HEK293 (cell line): ENCODE measurements around the gene UBL4A.
A peak's percentile ranks its signal among the peaks of the same experiment; 100 is the strongest.

Source experiments
- CTCF ChIA-PET: fragments of 350-600 bp; formaldehyde crosslinking; extraction: SDS; loops from one replicate; lab custom pipeline; 2021; ENCODE audit warnings: antibody characterized with exemption; lab: Yijun Ruan, JAX
- POLR2A ChIA-PET: fragments of 300-600 bp; formaldehyde crosslinking; extraction: SDS; loops from one replicate; lab custom pipeline; 2020; ENCODE audit warnings: antibody characterized with exemption, inconsistent platforms; lab: Yijun Ruan, JAX
- H3K27ac ChIP-seq: fragments of 200-500 bp; sonication (Bioruptor generic); 2 replicates; pipeline ENCODE4 v1.5.1; 2014; ENCODE audit warnings: low read depth, low read length, control low read depth, inconsistent platforms; ENCODE audit errors: extremely low read depth
- H3K36me3 ChIP-seq, 2 experiments: fragments of 200-500 bp in 1 of 2; sonication (Bioruptor generic) in 1 of 2; 1 replicate in 1 of 2; 2 replicates in 1 of 2; pipeline ENCODE4 v1.5.1; 2014 to 2017; ENCODE audit warnings: inconsistent platforms in 2 of 2, low read length in 2 of 2; ENCODE audit not compliant: control insufficient read depth in 2 of 2, insufficient read depth in 1 of 2
- H3K4me1 ChIP-seq: fragments of 200-500 bp; sonication (Bioruptor generic); 2 replicates; pipeline ENCODE4 v1.5.1; 2014; ENCODE audit warnings: mild to moderate bottlenecking, low read length, inconsistent platforms; ENCODE audit not compliant: control insufficient read depth, insufficient read depth
- H3K4me3 ChIP-seq: 2 replicates; pipeline ENCODE4 v1.5.1; 2011; ENCODE audit warnings: low read depth, mild to moderate bottlenecking, control low read depth, low read length, moderate library complexity
- H3K9me3 ChIP-seq: fragments of 200-500 bp; sonication (Bioruptor generic); 2 replicates; pipeline ENCODE4 v1.5.1; 2014; ENCODE audit warnings: low read depth, low read length, inconsistent platforms; ENCODE audit not compliant: control insufficient read depth, insufficient read depth
- EGR2 ChIP-seq: fragments of 450-650 bp; formaldehyde crosslinking; IDR thresholded peaks from 2 replicates; pipeline ENCODE4 v1.5.1; 2016; ENCODE audit warnings: low read depth, missing biosample characterization, missing genetic modification characterization
- MEIS1 ChIP-seq: sonication (generic); formaldehyde crosslinking; IDR thresholded peaks from 2 replicates; pipeline ENCODE4 v1.8.1; 2022; ENCODE audit warnings: missing genetic modification reagents, mild to moderate bottlenecking, borderline replicate concordance
- PATZ1 ChIP-seq: fragments of 450-650 bp; formaldehyde crosslinking; IDR thresholded peaks from 2 replicates; pipeline ENCODE4 v1.5.1; 2016; ENCODE audit warnings: missing biosample characterization, missing genetic modification characterization
- PRDM4 ChIP-seq: fragments of 450-650 bp; formaldehyde crosslinking; IDR thresholded peaks from 2 replicates; pipeline ENCODE4 v1.5.1; 2017; ENCODE audit warnings: missing biosample characterization, missing genetic modification characterization
- REPIN1 ChIP-seq: fragments of 450-650 bp; formaldehyde crosslinking; IDR thresholded peaks from 2 replicates; pipeline ENCODE4 v1.5.1; 2017; ENCODE audit warnings: missing biosample characterization, missing genetic modification characterization, low read depth
- SCRT1 ChIP-seq: fragments of 450-650 bp; formaldehyde crosslinking; IDR thresholded peaks from 2 replicates; pipeline ENCODE4 v1.5.1; 2016; ENCODE audit warnings: missing biosample characterization, missing genetic modification characterization, borderline replicate concordance
- SCRT2 ChIP-seq: fragments of 450-650 bp; formaldehyde crosslinking; IDR thresholded peaks from 2 replicates; pipeline ENCODE4 v1.5.1; 2016; ENCODE audit warnings: missing biosample characterization, missing genetic modification characterization
- SP2 ChIP-seq: fragments of 450-650 bp; formaldehyde crosslinking; IDR thresholded peaks from 2 replicates; pipeline ENCODE4 v1.5.1; 2016; ENCODE audit warnings: missing biosample characterization, missing genetic modification characterization
- SP7 ChIP-seq: fragments of 450-650 bp; formaldehyde crosslinking; IDR thresholded peaks from 2 replicates; pipeline ENCODE4 v1.5.1; 2016; ENCODE audit warnings: missing biosample characterization, missing genetic modification characterization
- ZBTB20 ChIP-seq: fragments of 450-650 bp; formaldehyde crosslinking; IDR thresholded peaks from 2 replicates; pipeline ENCODE4 v1.5.1; 2016; ENCODE audit warnings: missing biosample characterization, missing genetic modification characterization
- ZFHX2 ChIP-seq: fragments of 450-650 bp; formaldehyde crosslinking; conservative IDR thresholded peaks from 2 replicates; pipeline ENCODE4 v1.5.1; 2016; ENCODE audit warnings: missing biosample characterization, missing genetic modification characterization
- ZFP41 ChIP-seq: fragments of 450-650 bp; formaldehyde crosslinking; IDR thresholded peaks from 2 replicates; pipeline ENCODE4 v1.5.1; 2016; ENCODE audit warnings: missing biosample characterization, missing genetic modification characterization, borderline replicate concordance
- ZIC2 ChIP-seq: fragments of 450-650 bp; formaldehyde crosslinking; IDR thresholded peaks from 2 replicates; pipeline ENCODE4 v1.5.1; 2016; ENCODE audit warnings: missing biosample characterization, missing genetic modification characterization
- ZNF223 ChIP-seq: fragments of 450-650 bp; formaldehyde crosslinking; IDR thresholded peaks from 2 replicates; pipeline ENCODE4 v1.5.1; 2016; ENCODE audit warnings: missing biosample characterization, missing genetic modification characterization
- ZNF335 ChIP-seq: fragments of 450-650 bp; formaldehyde crosslinking; conservative IDR thresholded peaks from 2 replicates; pipeline ENCODE4 v1.5.1; 2016; ENCODE audit warnings: missing biosample characterization, missing genetic modification characterization
- ZNF510 ChIP-seq: fragments of 450-650 bp; formaldehyde crosslinking; IDR thresholded peaks from 2 replicates; pipeline ENCODE4 v1.5.1; 2018; ENCODE audit warnings: mild to moderate bottlenecking, missing genetic modification characterization, missing biosample characterization; ENCODE audit not compliant: insufficient replicate concordance
- ZNF555 ChIP-seq: fragments of 450-650 bp; formaldehyde crosslinking; conservative IDR thresholded peaks from 2 replicates; pipeline ENCODE4 v1.5.1; 2017; ENCODE audit warnings: missing biosample characterization, mild to moderate bottlenecking, missing genetic modification characterization, inconsistent platforms
- ZNF558 ChIP-seq: fragments of 450-650 bp; formaldehyde crosslinking; IDR thresholded peaks from 2 replicates; pipeline ENCODE4 v1.5.1; 2016; ENCODE audit warnings: missing biosample characterization, missing genetic modification characterization
- ZNF561 ChIP-seq: fragments of 450-650 bp; IDR thresholded peaks from 2 replicates; pipeline ENCODE4 v1.5.1; 2018; ENCODE audit warnings: missing biosample characterization, missing genetic modification characterization, borderline replicate concordance
- ZNF645 ChIP-seq: fragments of 450-650 bp; formaldehyde crosslinking; IDR thresholded peaks from 2 replicates; pipeline ENCODE4; 2016; ENCODE audit warnings: missing biosample characterization, missing genetic modification characterization
- ZNF692 ChIP-seq: fragments of 450-650 bp; formaldehyde crosslinking; IDR thresholded peaks from 2 replicates; pipeline ENCODE4 v1.5.1; 2016; ENCODE audit warnings: missing biosample characterization, missing genetic modification characterization
- ZSCAN23 ChIP-seq: fragments of 450-650 bp; formaldehyde crosslinking; IDR thresholded peaks from 2 replicates; pipeline ENCODE4 v1.5.1; 2016; ENCODE audit warnings: missing biosample characterization, missing genetic modification characterization

Gene UBL4A

GRCh38 chrX:154460326-154460725 is 26.1 kb downstream of the UBL4A start:
- POLR2A ChIA-PET, result interaction anchor here (1.8 kb wide), 1 partner anchor 16 kb away, joined by 8 read pairs; no protein-coding TSS in a partner anchor

GRCh38 chrX:154459832-154460231 is 26.6 kb downstream of the UBL4A start:
- Histone ChIP-seq H3K4me3 (no peak overlapping the region), H3K9me3 (no peaks in the 10 kb centered on the region), H3K36me3 (peaks cover 0 to 46% of the 10 kb centered on the region in 2 experiments; a peak in 2 of 3 replicates), H3K4me1 (no peaks in the 10 kb centered on the region), H3K27ac (no peak overlapping the region)
- POLR2A ChIA-PET, result interaction anchor here (1.1 to 2.8 kb wide), 6 partner anchors 17 to 90 kb away, joined by 3 to 15 read pairs (median 6); partner anchors contain the start of gene LAGE3
- CTCF ChIA-PET, result interaction anchor here (0.8 kb wide), 1 partner anchor 142 kb away, joined by 5 read pairs; no protein-coding TSS in a partner anchor
- TF ChIP-seq ZFHX2 (tag by site-specific recombination), result peak; percentile 49
- no peak for TF ChIP-seq ZNF555 (tag by site-specific recombination)
- TF ChIP-seq EGR2 (tag by site-specific recombination), result peak; percentile 49
- TF ChIP-seq SP2 (tag by site-specific recombination), result peak; percentile 7; the same call in 1 of the 2 replicates
- TF ChIP-seq SP7 (tag by site-specific recombination), result 0 out of 2 replicates have a peak, but pooled peaks have one; percentile 19
- no peak for TF ChIP-seq REPIN1 (tag by site-specific recombination)

More at GRCh38 chrX:154460326-154460725, 26.1 kb downstream of the UBL4A start:
- Histone ChIP-seq H3K9me3 (no peaks in the 10 kb centered on the region), H3K4me1 (no peaks in the 10 kb centered on the region), H3K36me3 (peaks cover 0 to 51% of the 10 kb centered on the region in 2 experiments; a peak in 1 of 3 replicates), H3K4me3 (no peak overlapping the region), H3K27ac (no peak overlapping the region)
- CTCF ChIA-PET, result no interaction called here
- TF ChIP-seq ZFP41 (tag by site-specific recombination) (no peak), ZSCAN23 (tag by site-specific recombination) (no peak), ZNF558 (no peak), ZNF645 (tag by site-specific recombination) (no peak), ZNF692 (tag by site-specific recombination) (no peak), PATZ1 (tag by site-specific recombination) (no peak)
- TF ChIP-seq, all 188 proteins: peak for 0

- peak overlapping the region; percentile 70 for H3K4me3 ChIP-seq
- no peaks in the 10 kb centered on the region for H3K9me3 ChIP-seq
- H3K36me3 ChIP-seq, result peaks cover 0 to 39% of the 10 kb centered on the region in 2 experiments; a peak in 2 of 3 replicates
- ChIA-PET CTCF (interaction anchor here (0.8 kb wide), 1 partner anchor 141 kb away, joined by 5 read pairs; no protein-coding TSS in a partner anchor), POLR2A (interaction anchor here (0.6 to 2.8 kb wide), 16 partner anchors 9 to 89 kb away, joined by 3 to 15 read pairs (median 4); partner anchors contain the start of genes LAGE3, RPL10, SLC10A3 and UBL4A)
- no peaks in the 10 kb centered on the region for H3K4me1 ChIP-seq
- H3K27ac ChIP-seq, result 0 out of 2 replicates have a peak overlapping the region, but pooled peaks have one; percentile 75
- TF ChIP-seq SCRT1 (tag by site-specific recombination) (0 out of 2 replicates have a peak, but pooled peaks have one; percentile 1), MEIS1 (CRISPR knock-in tag) (no peak), ZNF510 (tag by site-specific recombination) (no peak), ZIC2 (tag by site-specific recombination) (peak; percentile 67), PRDM4 (tag by site-specific recombination) (0 out of 2 replicates have a peak, but pooled peaks have one; percentile 17), ZNF561 (no peak), ZBTB20 (tag by site-specific recombination) (peak; percentile 34; the same call in 1 of the 2 replicates), ZNF335 (tag by site-specific recombination) (peak; percentile 23; the same call in 1 of the 2 replicates), ZNF223 (tag by site-specific recombination) (peak; percentile 61; the same call in 1 of the 2 replicates), SCRT2 (tag by site-specific recombination) (no peak)
Measured at GRCh38 chrX:154458954-154459778, 27.2 kb downstream of the UBL4A start.
